ENCODE data around the gene TRPM2.

The TRPM2 gene

DNA sequence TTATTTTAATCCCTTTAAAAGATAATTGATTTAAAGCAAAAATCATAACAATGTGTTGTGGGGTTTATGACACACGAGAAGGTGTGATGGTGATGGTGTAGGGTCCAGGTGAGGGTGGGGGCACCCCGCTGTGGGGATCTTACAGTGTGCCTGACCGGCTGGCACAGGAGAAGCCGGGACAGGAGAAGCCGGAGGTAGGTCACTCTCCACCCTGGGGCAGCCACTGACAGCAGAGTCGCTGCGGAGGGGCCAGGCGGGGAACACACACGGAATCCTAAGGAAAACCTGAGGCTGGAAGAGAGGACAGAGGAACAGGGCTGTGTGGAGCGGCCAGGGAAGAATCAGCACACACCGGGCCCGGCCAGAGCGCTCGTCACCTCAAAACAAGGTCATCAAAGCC lies 97.6 kb downstream of the TRPM2 start:
- DNase-seq, result no peak

DNA sequence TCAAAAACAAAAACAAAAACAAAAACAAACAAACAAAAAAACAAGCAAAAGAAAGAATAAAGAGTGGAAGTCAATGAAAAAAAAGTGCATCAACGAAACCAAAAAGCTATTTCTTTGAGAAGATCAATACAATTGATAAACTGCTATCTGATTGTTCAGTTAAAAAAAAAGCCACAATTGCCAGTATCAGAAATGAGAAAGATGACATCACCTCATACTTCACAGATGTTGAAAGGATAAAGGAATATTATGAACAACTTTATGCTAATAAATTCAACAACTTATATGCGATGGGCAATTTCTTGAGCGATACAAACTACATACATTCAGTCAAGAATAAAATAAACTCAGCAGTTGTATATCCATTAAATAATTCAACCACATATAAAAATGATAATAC lies 99.7 kb downstream of the TRPM2 start:
- no peak for DNase-seq

DNA sequence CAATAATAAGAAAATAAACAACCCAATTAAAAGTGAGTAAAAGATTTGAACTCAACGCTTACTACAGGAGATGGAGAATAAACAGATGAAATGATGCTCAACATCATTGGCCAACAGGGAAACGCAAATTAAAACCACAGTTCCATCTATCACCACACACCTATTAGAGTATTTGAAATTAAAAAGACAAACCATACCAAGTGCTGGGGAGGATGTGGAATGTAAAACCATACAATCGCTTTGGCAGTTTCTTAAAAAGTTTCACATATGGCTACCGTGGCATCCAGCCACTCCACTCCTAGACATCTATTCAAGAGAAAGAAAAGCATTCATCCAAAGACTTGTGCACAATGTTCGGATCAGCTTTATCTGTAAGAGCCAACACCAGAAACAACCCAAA lies 100.6 kb downstream of the TRPM2 start:
- no peak for DNase-seq

DNA sequence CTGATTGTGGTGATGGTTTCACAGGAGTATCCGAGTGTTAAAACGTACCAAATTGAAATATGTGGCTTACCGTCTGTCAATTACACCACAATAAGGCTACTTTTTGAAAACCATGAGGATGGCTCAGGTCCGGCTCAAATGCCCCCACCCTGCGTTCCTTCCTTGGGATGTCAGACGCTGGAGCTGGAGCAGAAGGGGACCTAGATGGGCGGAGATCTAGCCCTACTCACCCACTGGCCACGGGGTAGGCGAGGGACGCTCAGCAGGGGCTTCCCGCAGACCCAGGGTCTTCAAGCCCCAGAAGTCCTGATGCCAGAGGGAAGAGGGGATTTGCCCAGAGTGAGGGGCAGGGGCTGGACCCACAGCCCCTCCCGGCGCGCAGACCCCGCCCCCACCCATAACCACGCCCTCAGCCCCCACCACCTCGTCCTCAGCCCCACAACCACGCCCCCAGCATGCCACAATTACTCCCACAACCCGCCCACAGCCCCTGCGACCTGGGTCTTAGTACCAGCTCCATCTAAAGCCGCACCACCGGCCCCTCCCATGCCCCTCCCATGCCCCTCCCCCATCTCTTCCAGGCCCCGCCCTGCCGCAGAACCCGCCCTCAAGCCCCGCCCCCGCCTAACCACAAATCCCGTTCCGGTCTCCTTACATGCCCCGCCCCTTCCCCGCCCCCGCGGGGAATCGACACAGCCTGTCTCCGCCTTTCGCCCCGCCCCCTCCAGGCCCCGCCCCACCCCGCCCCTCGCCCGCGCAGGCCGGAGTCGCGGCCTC lies 101.5 kb downstream of the TRPM2 start, which contains the start of gene LRRC3:
Gene LRRC3, plus strand, starts transcription at position 764 of the 777 bp plus-strand sequence. CDS start 1,135 bp downstream, outside the sequence.
- peak; percentile 44 for DNase-seq

DNA sequence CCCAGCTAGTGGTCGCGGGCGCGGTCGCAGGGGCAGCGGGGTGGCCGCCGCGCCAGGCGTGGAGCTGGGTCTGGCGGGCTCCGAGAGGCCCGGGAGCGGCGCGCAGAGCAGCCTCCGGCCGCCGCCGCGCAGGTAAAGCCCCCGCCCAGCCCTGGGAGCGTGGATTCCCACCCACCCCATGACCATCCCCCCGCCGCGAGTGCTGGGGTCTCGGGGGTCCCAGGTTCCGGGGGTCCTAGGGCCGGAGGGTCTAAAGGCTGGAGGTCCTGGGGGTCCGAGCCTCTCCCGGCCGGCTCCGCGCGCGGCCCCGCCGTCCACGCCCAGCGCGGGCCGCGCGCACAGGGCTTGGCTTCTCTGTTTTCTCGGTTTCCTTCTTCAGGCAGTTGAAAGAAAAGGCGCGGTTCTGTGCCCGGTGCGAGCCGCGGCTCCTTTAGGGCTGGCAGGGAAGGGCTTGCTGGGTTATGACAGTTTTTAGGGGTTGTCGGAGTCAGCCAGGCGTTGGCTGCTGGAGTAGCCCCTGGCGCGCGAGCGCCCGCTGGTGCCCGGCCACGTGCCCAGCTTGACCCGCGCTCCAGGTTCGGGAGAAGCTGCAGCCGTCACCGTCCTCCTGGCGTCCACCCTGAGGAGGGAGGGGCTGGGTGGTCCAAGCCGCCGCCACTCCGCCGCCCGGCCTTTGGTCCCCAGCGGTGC lies 102.2 kb downstream of the TRPM2 start:
- DNase-seq, result peak; percentile 1

DNA sequence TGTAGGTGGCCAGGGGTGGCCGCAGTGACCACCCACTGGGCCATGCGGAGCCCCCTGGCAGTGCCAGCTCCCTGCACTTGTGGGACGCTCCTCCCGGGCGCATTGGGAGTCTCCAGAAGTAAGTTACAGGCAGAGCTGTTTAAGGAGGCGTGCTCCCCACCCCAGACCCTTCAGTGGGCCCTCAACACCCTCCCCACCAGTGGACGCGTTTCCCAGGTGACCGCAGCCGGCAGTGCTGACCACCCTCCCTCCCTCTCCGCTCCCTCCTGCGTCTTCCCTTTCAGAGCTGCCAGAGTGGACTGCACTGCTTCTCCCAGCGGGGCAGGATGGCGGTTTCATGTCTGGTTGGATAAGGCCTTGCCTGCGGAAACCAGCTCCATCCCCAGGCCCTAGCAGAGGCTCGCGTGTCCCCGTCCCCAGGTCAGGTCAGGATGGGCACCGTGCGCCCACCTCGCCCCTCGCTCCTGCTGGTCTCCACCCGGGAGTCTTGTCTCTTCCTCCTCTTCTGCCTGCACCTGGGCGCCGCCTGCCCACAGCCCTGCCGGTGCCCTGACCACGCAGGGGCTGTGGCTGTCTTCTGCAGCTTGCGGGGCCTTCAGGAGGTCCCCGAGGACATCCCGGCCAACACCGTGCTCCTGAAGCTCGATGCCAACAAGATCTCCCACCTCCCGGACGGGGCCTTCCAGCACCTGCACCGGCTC lies 102.9 kb downstream of the TRPM2 start:
- no peak for DNase-seq

DNA sequence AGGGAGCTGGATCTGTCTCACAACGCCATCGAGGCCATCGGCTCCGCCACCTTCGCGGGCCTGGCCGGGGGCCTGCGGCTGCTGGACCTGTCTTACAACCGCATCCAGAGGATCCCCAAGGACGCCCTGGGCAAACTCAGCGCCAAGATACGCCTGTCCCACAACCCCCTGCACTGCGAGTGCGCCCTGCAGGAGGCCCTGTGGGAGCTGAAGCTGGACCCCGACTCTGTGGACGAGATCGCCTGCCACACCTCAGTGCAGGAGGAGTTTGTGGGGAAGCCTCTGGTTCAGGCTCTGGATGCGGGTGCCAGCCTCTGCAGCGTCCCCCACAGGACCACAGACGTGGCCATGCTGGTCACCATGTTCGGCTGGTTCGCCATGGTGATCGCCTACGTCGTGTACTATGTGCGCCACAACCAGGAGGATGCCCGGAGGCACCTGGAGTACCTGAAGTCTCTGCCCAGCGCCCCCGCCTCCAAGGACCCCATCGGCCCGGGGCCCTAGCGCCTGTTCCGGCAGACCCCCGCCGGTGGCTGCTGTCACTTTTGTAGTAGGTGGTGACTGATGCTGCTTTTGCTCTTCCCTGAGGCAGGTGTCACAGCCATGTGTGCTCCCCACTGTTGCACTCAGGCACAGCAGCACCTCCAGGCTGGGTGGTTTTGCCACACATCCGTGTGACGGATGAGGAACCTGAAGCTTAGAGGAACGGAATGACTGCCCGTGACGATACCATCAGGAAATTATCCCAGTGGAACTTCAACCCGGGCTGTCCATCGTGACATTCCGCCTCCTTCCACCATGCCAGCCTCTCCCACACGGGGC lies 103.7 kb downstream of the TRPM2 start:
- no peak for DNase-seq

DNA sequence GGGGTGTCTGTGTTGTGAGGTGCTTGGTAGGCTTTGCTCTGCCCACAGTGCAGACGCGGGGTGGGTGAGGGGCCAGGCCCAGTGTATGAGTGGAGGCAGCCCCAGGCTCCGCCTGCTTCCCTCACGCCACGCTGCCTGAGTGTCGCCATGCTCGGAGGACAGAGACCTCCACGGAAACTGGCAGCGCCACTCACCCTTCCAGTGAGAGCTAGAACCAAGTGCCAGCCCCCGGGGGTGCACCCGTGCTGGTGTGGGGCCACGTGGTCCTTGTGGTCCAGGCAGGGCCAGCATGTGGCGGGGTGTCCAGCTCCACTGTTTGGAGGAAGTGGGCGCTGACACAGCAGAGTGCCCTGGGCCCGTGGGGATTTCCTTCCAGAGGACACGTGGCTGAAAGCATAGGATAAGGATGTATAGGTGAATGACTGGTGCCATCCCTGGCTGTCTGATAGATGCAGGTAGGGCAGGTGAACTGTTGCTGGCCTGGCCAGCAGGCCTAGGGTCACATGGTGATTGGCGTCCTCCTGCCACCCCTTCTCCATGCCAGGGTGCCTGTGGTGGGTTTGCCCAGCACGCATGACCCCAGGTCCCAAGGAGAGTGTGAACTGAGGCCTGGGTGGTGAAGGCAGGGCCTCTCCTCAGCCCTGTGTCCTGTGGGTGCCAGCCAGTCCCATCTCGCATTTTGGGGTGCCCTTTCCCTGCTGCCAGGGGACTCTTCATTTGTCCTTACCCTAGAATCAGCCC lies 105.7 kb downstream of the TRPM2 start:
- DNase-seq, result no peak

DNA sequence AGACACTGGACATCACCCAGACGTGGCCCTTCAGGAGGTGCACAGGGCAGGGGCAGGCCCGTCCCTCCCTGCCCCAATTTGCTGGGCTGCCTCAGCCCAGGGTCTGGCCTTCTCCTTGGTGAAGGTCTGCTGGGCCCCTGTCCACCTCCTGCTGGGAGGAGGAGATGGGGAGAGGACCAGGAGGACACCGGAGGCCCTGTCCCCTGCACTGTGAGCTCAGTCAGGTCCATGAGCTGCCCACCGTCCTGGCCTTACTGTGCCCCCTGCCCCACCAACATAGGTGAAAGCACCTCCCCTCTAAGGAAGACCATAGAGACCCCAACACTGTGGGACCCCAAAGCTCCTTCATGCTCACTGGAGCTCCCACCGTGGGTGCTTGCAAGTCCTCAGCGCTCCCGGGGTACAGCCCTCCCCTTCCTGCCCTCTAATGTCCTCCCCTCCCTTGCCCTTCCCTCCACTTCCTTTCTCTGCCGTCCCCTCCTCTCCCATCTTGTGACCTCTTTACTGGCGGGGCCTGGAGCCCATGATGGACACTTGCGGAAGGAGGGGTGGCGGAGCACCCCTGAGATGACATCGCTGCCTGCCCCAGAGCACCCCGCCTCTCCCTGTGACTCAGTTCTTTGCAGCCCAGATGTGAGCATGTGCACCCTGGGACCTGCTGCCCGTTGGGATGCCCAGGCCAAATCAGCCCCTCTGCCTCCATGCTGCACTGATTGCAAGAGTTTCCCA lies 106.5 kb downstream of the TRPM2 start:
- DNase-seq, result no peak

DNA sequence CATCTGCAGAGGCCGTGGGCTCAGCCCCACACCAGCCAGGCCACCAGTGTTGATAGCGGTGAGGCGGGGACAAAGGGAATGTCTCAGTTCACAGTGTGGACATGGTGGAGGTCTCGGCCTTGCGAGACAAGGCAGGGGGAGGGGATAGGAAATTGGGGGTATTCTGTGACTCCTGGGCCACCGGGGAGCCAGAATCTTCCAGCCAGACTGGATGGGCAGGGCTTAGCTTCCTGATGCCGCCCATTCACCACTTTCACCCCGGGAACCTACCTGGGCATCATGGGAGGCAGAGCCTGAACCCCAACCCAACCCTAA lies 107.0 kb downstream of the TRPM2 start:
- no peak for DNase-seq

DNA sequence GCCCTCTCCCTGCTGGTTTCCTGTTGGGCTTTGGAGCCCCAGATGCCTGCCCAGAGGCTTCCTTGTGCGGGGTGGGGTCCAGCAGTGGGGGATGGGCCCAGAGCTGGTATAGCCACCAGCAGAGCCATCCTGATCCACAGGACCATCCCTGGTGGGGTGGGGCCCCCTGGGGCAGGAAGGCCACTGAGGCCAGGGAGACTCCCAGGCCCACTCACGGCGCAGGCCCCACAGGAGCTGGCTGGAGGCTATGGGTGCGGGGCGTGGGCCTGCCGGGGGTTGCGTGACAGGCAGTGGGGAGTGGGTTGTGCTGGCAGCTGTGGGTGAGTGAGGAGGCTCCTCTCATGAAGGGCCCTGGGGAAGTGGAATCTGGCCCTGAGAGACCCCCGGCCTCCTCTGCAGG lies 107.6 kb downstream of the TRPM2 start:
- no peak for DNase-seq

DNA sequence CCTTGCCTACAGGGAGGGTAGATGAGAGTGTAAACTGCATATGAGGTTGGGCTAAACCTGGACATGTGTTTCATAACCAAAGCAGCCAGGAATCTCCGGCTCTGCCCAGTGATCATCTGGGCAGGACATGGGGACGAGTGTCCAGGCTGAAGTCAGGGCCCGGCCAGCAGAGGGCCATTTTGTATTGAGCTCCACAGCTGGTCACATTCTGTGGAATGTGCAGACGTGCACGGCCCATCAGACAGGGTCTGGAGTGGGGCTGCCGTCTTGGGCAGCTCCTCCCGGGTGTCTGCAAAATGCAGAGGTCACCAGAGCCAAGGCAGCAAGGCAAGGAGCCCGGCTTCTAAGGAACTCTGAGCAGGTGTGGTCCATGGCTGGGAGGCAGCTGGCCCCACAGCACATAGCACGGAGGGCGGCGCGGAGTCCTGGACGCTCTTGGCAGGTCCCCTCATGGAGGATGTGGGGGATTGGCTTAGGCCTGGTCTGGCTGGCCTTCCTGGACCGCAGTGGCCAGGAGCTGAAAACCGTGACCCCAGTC lies 108.1 kb downstream of the TRPM2 start:
- DNase-seq, result no peak

DNA sequence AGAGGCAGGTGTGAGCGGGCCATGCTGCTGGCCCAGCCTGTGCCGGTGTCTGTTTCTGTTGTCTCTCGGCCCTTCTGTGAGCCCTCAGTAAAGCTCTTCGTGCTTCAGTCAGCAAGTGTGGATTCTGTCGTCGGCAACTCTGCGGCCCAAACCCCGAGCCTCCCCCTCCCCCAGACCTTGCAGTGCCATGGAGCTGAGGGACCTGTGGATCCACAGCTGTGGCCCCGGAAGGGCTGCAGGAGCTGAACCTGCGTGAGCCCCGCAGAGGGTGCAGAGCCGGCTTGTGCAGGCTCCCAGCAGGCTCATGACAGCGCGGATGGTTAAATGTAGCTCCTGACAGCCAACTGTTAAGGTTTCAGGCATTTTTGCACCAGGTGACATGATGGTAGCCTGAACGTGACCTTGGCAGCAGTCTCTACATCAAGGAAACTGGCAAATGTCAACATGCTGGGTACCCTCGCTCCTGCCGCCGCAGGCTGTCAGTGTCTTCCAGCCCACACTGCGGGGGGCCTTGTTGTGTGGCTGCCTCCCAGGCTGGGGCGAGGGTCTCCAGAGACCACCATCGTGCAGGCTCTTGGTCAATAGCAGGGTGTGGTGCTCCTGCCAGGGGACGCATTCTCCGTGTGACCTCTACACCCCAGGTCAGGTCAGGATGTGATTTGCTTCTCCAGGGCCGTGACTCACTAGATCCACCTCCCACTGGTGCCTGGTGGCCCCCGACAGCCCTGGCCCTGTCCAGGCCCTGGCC lies 108.8 kb downstream of the TRPM2 start:
- DNase-seq, result no peak

DNA sequence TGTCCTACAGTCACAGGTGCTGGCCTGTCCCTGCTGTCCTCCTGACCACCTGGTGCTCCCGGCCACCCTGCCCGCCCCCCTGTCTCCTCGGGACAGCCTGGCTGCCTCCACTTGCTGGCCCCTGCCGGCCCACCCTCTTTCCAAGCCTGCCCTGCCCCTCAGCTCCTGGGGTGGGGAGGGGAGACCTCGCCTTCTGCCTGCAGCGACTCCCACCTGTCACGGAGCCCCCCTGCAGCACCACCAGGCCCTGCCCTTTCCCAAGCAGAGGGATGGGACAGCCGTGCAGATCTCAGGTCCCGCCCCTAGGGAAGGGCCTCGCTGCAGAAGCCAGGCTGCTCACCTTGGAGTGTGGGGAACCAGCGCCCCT lies 109.4 kb downstream of the TRPM2 start:
- DNase-seq, result no peak

DNA sequence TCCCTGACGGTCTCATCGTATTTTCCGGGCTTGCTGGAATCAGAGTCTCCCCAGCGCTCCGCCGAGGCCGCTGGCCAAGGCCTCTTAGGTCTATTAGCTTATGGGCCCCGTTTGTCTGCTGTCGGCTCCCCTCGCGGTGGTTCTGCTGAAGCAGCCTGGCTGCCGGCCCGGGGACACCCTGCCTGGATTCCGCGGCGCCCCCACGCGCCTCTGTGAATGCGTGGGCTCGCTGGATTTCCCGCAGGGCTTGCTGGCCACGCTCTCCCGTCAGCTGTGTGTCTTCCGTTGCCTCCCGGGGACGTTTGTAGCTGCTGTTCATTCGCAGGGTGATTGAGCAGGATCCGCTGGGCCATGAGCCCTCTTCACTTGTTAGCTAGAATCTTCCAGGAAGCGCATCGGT lies 110.3 kb downstream of the TRPM2 start:
- DNase-seq, result no peak

DNA sequence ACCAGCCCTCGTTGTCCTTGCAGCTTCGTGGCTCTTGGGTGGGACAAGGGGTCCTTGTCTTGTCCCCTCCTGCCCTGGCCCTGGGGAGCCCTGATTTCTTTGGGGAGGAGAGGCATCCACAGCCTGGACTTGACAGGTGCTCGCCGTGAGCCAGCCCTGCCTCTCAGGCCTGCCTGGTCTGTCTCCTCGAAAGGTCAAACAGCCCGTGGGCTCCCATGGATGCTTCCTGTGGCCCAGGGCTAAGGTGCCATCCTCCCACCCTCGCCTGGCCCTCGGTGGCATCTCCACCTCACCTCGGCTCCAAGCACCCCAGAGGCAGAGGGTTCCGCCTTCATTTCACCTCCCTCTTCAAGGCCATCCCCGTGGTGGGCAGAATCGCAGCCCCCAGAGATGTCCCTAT lies 110.9 kb downstream of the TRPM2 start:
- DNase-seq, result no peak

DNA sequence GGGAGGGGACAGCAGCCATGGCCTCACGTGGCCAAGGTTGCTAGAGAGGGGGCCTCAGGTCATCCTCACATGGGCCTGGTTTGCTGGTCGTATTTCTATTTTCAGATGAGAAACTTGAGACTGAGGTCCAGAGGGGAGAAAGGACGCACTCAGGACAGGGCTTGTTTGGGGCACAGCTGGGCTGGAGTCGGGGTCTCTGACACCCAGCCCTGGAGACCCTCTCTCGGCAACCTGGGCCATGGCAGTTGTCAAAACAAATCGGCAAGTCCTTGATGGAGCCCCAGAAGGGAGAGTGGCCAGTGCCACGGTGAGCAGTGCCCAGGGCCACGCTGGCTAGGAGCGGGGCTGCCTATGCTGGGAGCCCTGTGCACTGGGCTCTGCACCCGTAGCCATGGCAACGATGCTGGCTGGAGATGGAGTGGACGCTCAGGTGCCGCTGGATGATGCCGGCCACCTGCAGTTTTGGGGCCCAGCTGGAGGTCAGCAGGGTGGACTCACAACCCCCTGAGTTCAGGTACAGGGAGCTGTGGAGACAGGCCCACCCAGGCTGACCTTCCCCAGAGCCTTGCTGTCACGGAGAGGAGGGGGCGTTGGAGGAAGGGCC lies 113.0 kb downstream of the TRPM2 start:
- no peak for DNase-seq

DNA sequence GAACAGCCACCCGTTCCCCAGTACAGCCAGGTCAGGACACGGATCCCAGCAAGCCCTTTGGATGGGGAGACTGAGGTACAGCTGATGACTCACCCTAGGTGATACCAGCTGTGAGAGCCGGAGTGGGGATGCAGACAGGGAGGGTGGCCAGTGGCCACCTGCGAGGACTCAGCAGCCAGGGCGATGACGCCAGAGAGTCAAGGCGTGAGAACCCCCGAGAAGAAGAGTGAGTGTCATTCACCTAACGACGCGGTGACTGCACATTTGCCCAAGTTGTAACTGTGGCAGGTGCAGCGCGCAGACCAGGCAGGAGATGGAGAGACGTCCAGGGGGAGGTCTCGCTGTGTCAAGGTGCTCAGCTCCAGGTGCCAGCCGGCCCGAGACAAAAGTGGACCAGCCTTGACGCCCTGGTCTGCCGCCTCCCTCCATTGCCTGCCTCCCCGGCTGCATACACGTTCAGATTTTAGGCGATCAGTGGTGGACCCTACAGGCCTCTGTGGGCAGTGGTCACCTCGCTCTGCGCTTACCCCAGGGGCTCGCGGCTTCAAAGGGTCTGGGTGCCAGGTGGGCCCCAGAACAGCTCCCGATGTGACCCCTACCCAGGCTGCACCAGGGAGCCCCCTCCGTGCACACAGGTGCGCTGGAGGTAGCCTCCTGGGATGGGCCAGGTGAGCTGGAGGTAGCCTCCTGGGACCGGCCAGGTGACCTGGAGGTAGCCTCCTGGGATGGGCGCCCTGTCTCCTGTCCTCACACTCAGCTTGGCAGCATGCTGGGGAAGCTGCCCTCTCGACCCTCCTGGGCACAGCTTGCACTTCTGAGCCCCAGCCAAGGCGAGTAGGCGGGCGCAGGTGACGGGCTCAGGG lies 113.8 kb downstream of the TRPM2 start:
- no peak for DNase-seq

DNA sequence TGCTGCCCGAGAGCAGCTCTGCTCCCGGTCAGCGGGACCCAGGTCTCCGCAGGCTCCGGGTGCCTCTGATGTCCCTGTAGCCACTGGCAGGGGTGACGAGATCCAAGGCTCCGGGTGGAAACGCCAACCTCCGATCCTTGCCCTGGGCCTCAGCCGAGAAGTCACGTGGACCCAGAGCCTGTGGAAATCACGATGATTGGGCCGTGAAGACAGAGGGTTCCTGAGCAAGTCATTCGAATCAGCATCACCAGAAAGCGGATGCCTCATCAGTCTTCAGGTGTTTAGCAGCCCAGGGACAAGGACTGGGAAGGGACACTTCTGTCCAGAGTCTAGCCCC lies 114.4 kb downstream of the TRPM2 start:
- no peak for DNase-seq

Measured in NCI-H2029 treated with DMSO at 0.1 percent for 48 hours (cell line).